ENCODE data around the gene KPNA6.

The KPNA6 gene

GRCh38 chr1:32187850-32188249, 80.0 kb downstream of the KPNA6 start:
- DNase-seq (ENCODE audit: low read depth in 2 of 2), result no peak

DNA sequence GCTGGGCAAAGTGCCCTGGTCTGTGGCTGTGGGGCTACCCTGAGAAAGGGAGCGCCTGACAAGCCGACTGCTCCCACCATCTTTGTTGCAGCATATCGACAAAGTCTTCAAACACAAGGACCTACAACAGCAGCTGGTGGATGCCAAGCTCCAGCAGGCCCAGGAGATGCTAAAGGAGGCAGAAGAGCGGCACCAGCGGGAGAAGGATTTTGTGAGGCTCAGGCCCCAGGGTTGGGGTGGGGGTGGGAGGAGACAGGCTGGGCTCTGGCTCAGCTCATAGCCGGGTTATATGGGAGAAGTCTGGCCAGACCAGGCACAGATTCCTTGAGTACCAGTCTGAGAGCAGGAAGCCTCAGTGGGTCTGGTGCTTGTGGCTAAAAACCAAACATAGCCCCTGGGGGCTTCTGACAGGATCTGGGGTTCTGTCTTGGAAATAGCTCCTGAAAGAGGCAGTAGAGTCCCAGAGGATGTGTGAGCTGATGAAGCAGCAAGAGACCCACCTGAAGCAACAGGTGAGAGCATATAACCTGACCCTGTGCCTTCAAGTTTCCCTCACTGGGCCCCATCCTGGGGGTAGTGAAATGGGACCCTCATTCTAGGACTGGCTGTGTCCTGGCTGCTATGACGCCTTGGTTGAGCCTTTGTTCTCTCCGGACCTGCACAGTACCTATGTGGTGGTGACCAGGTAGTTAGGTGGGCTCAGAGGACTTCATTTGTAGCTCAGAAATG, 84.5 kb downstream of the KPNA6 start:
- no peak for DNase-seq (ENCODE audit: low read depth in 2 of 2)

DNA sequence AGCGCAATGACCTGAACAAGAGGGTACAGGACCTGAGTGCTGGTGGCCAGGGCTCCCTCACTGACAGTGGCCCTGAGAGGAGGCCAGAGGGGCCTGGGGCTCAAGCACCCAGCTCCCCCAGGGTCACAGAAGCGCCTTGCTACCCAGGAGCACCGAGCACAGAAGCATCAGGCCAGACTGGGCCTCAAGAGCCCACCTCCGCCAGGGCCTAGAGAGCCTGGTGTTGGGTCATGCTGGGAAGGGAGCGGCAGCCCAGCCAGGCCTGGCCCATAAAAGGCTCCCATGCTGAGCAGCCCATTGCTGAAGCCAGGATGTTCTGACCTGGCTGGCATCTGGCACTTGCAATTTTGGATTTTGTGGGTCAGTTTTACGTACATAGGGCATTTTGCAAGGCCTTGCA, 87.1 kb downstream of the KPNA6 start:
- no peak for DNase-seq (ENCODE audit: low read depth in 2 of 2)

DNA sequence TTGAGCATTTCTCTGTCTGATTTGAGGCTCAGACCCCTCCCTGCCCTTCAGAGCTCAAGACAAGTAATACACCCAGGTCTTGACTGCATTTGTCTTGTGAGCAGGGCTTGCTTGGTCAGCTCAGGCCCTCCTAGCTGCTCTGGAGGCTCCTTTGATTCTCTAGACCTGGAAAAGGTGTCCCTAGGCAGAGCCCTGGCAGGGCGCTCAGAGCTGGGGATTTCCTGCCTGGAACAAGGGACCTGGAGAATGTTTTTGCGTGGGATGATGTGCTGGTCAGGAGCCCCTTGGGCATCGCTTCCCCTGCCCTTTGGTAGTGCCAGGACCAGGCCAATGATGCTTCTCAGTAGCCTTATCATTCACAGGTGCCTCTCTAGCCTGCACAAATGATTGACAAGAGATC, 87.7 kb downstream of the KPNA6 start:
- no peak for DNase-seq (ENCODE audit: low read depth in 2 of 2)

GRCh38 chr1:32195972-32196823, 88.3 kb downstream of the KPNA6 start:
- DNase-seq (ENCODE audit: low read depth in 2 of 2), result no peak

DNA sequence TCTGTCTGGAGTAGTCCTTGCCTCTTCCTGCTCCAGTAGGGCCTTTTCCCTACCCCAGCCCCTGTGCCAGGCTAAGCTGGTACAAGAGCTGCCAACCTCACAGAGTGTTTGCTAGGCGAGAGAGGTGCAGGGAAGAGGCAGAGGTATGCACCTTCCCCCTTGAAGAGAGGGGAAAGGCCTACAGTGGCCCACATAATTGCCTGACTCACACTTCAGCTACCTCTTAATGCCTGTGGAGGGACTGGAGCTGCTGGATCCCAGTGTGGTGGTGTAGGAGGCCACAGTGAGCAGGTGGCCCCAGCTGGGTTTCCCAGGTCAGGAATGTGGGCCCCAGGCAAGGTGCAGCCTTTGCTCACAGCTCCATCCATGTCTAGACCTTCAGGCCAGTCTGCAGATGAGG, 89.2 kb downstream of the KPNA6 start:
- DNase-seq (ENCODE audit: low read depth in 2 of 2), result no peak

GRCh38 chr1:32197837-32198236, 90.0 kb downstream of the KPNA6 start:
- DNase-seq (ENCODE audit: low read depth in 2 of 2), result no peak

DNA sequence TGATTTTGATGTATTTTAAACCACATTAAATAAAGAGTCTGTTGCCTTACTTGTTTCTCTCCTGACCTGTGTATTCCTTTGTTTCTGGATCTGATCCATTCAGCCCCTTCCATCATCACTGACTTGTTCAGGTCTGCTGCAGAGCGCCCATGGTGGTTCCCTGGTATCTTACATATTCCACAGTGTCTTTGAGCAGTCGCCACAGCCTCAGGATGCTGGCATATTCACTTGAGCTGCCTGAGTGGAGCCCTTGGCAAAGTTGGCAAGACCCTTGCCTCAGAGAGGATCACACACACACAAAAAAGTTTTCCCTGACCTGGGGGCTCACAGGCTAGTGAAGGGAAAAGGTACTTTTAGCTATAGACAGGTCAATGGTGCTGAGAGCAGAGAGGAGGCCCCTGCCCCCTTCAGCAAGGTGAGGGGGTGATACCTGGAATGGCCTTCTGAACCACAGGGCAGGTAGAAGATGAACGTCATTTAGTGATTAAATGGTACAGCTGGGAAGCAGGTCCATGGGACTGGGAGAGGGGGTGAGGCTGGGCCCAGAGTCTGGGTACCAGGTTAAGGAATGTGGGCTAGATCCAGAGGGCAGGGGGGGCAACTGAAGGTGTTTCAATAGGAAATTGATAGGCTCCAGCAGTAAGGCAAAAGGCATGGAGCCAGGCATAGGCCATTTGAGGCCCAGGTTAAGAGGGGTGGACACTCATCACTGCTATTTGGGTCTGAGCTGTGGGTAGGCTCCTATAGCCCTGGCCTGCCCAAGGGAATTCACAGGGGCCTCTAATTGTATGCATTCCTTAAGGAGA, 90.6 kb downstream of the KPNA6 start:
- no peak for DNase-seq (ENCODE audit: low read depth in 2 of 2)

- DNase-seq (ENCODE audit: low read depth in 2 of 2), result no peak
These were observed 91.3 kb downstream of the KPNA6 start for GRCh38 chr1:32199043-32199716.

- no peak for DNase-seq (ENCODE audit: low read depth in 2 of 2)
These were observed 91.8 kb downstream of the KPNA6 start for GRCh38 chr1:32199717-32200072.

DNA sequence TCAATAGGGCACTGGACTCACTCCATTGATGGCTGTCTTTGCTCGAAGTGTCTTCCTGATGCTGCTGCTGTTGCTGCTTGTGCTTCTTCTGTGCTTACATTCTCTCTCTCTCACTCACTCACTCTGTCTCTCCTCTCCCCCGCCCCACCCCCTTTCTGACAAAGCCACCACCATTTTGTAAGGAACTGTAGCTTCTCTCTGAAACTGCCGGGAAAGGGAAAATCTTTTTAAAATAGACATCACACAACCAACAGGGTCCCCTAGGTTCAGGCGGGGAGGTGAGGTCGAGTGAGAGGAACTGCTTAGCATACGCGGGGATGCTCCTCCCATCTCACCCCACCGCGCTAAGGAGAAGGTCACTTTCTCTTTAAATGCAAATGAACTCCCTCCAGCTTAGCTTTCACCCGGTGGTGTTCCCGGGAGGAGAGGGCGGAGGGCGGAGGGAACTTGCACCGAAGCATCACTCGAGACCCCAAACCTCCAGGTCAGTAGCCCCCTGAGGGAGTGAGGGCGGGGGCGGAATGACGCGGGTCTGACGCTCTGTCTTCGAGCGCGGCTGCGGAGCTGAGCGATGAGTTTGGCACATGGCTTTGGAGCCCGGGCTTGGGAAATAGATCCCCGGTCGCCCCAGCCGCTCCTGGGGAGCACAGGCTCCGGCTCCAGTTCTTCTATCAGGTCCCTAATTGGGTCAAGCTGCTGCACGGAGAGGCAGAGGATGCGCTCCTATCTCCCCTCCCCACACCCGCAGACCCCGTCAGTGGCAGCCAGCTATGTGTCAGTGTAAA, 92.6 kb downstream of the KPNA6 start, which contains the start of gene CCDC28B:
Gene CCDC28B, plus strand, starts transcription at position 370 of the 785 bp plus-strand sequence. CDS start 1,341 bp downstream, outside the sequence.
- DNase-seq (ENCODE audit: low read depth in 2 of 2), result no peak

DNA sequence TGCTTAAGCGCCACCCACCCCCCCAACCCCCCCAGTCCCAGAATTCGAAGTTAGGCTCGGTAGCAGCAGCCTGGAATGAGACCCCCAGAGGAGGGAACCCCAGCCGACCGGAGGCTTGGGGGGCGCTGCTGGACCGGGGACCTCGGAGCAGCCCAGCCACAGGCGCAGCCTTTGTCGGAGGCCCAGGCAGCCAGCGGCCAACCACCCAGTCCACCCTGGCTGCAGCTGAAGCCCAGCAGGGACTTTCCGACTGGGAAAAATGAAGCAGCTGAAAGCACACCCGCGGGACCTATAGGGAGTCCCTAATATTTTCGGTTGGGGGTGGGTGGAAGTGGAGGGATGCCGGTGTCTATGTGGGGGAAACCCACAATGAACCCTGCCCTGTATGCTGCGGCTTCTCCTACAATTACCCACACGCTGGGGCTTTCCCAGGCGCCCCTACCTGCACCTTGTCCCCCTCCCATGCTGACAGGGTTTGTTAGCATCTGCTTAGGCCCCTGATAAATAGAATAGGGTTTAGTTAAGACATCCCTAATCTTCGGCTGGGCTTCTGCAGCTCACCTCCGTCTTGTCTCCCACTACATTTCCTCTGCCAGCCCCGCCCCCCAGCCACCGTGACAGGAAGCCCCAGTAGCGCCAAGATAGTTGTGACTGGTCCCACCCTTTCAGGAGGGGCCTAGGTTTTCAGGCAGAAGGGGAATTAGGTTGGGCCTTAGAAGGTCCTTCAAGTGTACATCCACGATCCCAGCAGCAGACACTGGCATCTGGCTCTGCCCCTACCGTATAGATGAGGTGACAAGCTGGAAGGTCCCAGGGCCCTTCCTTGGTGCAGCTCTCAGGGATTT, 93.4 kb downstream of the KPNA6 start:
- peak; percentile 70 to 77 for DNase-seq (ENCODE audit: low read depth in 2 of 2)

DNA sequence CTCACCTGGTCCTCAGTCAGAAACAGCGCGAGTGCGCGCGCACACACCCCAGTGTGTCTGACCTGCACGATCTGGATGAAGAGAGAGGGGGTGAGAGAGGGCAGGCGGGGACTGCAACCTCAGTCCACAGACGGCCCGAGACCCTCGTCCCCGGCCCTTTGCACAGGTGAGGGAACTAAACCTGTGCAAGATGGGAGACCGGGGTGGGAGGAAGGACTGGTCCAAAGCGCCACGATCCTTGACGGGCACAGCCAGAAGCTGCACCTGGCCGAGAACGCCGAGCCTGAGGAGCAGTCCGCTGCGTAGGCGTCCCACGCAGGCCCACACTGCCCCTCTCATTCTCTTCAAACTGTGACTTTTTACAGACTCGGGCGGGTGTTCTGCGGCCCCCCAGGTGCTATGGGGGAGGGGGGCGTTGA, 97.1 kb downstream of the KPNA6 start:
- no peak for DNase-seq (ENCODE audit: low read depth in 2 of 2)

DNA sequence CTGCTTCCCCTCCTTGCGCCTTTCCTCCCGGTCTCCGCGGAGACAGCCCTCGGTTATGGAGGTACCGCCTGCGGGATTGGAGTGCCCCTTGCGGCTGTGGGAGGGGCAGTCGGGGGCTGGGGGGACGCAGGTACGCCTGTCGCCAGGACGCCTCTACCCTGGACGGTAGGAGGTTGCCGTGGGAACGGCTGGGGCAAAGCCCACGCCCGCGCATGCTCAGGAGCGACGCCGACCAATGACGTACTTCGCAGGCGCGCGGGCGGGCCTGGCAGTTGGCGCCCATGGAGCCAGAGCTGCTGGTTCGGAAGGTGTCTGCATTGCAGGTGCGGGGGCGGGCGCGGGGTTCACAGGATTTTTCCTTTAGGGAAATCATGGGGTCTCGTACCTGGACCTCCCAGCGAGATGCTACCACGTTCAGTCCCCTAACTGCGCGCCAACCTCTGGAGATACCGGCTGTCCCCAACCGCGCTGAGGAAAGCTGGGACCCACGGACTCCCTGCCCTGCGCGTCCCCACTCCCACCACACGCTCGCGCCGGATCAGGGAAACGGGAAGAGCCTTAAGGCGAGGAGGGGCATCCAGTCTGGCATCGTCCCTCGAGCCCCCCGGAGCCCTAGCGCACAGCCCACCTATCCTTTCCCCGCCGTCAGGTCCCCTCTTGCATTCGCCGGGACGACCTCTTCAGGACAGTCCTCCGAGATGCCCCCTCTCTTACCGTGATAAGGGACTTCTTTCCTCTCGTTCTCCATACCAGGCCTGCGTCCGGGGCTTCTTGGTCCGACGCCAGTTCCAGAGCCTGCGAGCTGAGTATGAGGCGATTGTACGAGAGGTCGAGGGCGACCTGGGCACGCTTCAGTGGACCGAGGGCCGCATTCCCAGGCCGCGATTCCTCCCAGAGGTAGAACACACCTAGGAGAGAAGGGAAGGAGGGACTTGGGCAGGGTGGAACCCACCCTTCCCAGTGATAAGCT, 97.8 kb downstream of the KPNA6 start, which contains the start of gene IQCC:
Gene IQCC, plus strand, starts transcription at position 271 of the 970 bp plus-strand sequence. Its CDS starts 11 bp downstream, at position 282.
- DNase-seq (ENCODE audit: low read depth in 2 of 2), result peak; percentile 77 to 82

GRCh38 chr1:32208469-32208868, 100.6 kb downstream of the KPNA6 start:
- DNase-seq (ENCODE audit: low read depth in 2 of 2), result no peak

DNA sequence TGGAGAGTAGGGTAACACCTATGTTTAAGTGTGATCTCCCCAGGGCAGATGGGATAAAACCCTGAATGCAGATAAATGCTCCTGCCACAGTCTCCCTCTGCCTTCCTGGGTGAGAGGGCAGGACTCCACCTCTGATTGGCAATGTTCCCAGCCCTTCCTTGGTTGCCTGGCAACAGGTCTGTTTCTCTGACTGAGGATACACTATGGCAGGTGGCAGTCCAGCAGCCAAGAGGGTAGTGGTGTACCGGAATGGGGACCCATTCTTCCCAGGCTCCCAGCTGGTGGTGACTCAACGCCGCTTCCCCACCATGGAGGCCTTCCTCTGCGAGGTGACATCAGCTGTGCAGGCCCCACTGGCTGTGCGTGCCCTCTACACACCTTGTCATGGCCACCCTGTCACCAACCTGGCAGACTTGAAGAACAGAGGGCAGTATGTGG, 101.1 kb downstream of the KPNA6 start, which contains the start of gene DCDC2B:
Gene DCDC2B, plus strand, starts transcription at position 199 of the 438 bp plus-strand sequence. Its CDS starts 5 bp downstream, at position 204.
- DNase-seq (ENCODE audit: low read depth in 2 of 2), result no peak

DNA sequence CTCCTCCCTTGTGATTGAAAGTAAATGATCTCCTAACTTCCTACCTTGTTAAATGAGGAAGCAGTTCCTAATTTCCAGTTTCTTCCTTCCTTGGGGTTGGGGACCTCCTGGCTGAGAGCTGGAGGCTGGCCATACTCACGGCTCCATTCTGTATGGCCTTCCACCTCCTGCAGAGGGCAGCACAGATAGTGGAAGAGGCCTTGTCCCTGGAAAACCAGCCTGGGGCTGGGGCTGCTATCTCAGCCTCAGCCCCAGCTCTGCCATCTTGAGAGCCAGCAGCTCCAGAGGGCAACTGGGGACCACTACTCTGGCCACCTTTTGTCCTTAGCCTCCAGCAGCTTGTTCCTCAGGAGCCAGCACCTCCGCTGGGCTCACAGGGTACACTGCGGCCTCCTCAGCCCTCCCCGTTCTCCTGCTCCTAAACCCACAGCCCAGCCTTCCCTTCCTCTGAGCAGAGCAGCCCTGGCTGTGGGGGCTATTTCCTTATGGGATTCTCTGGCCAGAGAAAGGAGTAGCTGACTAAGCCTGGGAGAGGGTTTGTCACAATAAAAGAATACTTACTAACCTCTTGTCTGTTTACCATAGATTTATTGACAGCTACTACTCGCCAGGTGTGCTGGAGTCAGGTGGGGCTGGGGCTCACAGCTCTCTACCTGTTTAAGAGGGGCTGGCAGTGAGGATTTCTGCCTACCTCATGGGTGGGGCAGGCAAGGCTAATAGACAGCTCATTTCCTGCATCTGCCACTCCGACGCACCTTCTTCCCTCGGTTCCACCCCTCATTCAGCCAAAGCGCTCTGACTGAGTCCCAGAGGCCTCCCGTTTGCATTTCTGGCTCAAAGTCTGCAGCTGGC, 108.0 kb downstream of the KPNA6 start:
- peak in 1 of 2 donors; percentile 54 for DNase-seq (ENCODE audit: low read depth in 2 of 2)
